Tibial nerve (tissue), 4 donors: ENCODE results near the gene ESYT3.

Experiments
- EP300 ChIP-seq, 2 donors: sonication (generic); formaldehyde crosslinking; IDR thresholded peaks; one replicate each; pipeline ENCODE4 v1.6.1; 2017; ENCODE audit warnings: antibody characterized with exemption in 2 of 2, mild to moderate bottlenecking in 1 of 2
- POLR2A ChIP-seq, 2 donors: fragments of 450-650 bp; IDR thresholded peaks; one replicate each; pipeline ENCODE4 v1.6.1; 2017; ENCODE audit warnings: antibody characterized with exemption in 2 of 2, mild to moderate bottlenecking in 2 of 2, moderate library complexity in 2 of 2
- TF ChIP-seq, protein P1 (sequence below), 5 experiments: fragments of 200-600 bp in 3 of 5; fragments of 450-650 bp in 2 of 5; sonication (generic) in 3 of 5; IDR thresholded peaks; one replicate each; pipeline ENCODE4 v1.5.1; 2016 to 2019; ENCODE audit warnings: antibody characterized with exemption in 5 of 5, mild to moderate bottlenecking in 3 of 5, moderate library complexity in 2 of 5

GRCh38 chr3:138418601-138419206, 15.7 kb upstream of the ESYT3 start:
- TF ChIP-seq EP300 (IDR thresholded peaks at IDR 0.05) (no peak), POLR2A (IDR thresholded peaks at IDR 0.05) (no peak)
- TF ChIP-seq, protein P1, sequence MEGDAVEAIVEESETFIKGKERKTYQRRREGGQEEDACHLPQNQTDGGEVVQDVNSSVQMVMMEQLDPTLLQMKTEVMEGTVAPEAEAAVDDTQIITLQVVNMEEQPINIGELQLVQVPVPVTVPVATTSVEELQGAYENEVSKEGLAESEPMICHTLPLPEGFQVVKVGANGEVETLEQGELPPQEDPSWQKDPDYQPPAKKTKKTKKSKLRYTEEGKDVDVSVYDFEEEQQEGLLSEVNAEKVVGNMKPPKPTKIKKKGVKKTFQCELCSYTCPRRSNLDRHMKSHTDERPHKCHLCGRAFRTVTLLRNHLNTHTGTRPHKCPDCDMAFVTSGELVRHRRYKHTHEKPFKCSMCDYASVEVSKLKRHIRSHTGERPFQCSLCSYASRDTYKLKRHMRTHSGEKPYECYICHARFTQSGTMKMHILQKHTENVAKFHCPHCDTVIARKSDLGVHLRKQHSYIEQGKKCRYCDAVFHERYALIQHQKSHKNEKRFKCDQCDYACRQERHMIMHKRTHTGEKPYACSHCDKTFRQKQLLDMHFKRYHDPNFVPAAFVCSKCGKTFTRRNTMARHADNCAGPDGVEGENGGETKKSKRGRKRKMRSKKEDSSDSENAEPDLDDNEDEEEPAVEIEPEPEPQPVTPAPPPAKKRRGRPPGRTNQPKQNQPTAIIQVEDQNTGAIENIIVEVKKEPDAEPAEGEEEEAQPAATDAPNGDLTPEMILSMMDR (IDR thresholded peaks at IDR 0.05): no peak
